Fibroblast of mammary gland (primary cell): ENCODE measurements around the gene NKPD1.

ENCODE experiments used
- DNase-seq: peaks from one replicate; pipeline ENCODE4 v3.0.0-alpha.2; 2010; ENCODE audit warnings: low read depth
- H3K4me3 ChIP-seq: 2 replicates; pipeline ENCODE4 v1.5.1; 2011; ENCODE audit warnings: low read depth, mild to moderate bottlenecking, low read length, moderate library complexity; ENCODE audit not compliant: control insufficient read depth
- TF ChIP-seq, protein P1 (sequence below): conservative IDR thresholded peaks from 2 replicates; pipeline ENCODE4 v1.5.1; 2011; ENCODE audit warnings: low read depth, low read length, inconsistent platforms; ENCODE audit not compliant: control insufficient read depth, insufficient read depth

Gene NKPD1

GRCh38 chr19:45149129-45149528 lies 11.7 kb downstream of the NKPD1 start:
- TF ChIP-seq, protein P1, sequence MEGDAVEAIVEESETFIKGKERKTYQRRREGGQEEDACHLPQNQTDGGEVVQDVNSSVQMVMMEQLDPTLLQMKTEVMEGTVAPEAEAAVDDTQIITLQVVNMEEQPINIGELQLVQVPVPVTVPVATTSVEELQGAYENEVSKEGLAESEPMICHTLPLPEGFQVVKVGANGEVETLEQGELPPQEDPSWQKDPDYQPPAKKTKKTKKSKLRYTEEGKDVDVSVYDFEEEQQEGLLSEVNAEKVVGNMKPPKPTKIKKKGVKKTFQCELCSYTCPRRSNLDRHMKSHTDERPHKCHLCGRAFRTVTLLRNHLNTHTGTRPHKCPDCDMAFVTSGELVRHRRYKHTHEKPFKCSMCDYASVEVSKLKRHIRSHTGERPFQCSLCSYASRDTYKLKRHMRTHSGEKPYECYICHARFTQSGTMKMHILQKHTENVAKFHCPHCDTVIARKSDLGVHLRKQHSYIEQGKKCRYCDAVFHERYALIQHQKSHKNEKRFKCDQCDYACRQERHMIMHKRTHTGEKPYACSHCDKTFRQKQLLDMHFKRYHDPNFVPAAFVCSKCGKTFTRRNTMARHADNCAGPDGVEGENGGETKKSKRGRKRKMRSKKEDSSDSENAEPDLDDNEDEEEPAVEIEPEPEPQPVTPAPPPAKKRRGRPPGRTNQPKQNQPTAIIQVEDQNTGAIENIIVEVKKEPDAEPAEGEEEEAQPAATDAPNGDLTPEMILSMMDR: no peak
- no peak for DNase-seq

DNA sequence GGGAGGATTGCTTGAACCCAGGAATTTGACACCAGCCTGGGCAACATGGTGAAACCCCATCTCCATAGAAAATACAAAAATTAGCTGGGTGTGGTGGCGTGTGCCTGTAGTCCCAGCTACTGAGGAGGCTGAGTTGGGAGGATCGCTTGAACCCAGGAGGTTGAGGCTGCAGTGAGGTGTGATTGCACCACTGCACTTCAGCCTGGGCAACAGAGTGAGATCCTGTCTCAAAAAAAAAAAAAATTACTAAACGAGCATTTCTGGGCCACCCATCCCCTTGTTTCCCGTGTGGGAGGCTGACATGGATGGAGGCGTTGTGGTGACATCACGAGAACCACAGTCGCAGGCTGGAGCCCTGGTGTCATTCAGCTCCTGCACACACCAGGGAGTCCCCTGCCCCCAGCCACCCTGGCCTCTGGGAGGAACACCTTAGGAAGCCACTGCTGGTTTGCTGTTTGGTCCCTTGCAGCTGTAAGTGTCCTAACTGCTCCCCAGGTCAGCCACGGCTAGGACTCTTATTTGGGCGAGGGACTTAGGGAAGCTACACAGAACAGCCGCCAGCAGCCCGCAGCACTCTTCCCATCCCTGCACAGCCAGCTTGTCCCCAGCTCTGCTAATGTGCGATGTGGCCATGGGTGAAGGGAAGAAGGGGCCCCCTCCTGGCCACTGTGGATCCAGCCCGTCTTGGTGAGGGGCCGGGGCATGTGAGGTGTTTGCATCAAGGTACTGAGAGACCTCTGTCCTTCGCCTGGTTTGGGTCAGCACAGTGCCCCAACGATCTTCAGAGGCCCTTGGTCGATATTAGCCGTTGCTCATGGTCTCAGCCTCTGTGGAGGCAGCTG lies 12.7 kb downstream of the NKPD1 start:
- DNase-seq: no peak
- TF ChIP-seq, protein P1: no peak
- no peak overlapping the region for H3K4me3 ChIP-seq

More at GRCh38 chr19:45149129-45149528, 11.7 kb downstream of the NKPD1 start:
- H3K4me3 ChIP-seq: no peak overlapping the region

DNA sequence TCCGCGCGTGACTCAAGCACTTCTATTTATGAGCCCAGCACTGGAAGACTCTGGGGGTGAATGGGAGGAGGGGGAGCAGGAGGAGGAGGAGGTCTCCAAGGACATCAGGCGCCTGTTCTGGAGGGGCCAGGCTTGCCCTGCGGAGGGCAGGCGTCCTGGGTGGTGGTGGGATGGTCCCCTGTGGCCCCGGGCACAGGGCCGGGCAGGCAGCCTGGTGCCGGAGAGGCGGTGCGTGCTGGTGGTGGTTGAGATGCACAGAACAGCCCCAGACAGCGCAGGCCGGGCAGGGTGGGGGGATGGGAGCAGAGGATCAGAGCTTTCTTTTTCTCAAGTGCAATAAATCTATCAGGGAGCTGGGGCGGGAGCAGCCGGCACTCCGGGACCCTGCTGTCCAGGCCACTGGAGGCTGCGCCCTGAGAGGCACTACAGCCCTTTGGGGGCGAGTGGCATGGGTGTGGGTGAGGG lies 14.0 kb downstream of the NKPD1 start:
- TF ChIP-seq, protein P1: no peak
- no peak for DNase-seq
- H3K4me3 ChIP-seq: no peak overlapping the region

GRCh38 chr19:45146251-45146650 lies 14.5 kb downstream of the NKPD1 start:
- TF ChIP-seq, protein P1: no peak
- no peak for DNase-seq
- H3K4me3 ChIP-seq: no peak overlapping the region

DNA sequence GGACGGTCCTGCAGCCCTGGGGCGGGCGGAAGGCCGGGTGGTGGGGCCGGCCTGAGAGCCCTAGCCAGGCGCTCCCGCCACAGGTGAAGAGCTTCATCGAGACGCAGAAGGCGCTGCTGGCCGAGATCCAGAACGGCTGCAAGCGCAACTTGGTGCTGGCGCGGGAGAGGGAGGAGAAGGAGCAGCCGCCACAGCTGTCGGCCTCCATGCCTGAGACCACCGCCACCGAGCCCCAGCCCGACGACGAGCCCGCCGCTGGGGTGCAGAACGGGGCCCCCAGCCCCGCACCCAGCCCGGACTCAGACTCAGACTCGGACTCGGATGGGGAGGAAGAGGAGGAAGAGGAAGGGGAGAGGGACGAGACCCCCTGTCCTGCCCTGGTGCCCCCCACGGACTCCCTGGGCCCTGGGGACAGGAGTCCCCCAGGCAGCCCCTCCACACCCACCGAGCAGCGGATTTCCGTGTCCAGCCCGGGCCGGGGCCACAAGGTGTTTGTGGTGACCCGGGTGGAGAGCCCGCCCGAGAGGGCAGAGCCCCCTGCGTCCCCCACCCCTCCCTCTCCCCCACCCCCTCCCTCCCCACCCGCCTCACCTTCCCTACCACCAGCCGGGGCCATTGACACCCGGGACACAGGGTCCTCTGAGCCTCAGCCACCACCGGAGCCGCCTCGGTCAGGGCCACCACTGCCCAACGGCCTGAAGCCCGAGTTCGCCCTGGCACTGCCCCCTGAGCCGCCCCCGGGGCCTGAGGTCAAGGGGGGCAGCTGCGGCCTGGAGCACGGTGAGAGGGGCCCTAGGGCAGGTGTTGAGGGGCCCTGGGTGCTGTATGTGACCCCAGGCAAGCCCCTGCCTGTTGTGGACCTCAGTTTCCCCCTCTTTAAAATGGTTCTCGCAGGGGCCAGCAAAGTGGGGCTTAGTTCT lies 15.3 kb downstream of the NKPD1 start:
- DNase-seq: no peak
- no peak overlapping the region for H3K4me3 ChIP-seq
- TF ChIP-seq, protein P1: no peak

DNA sequence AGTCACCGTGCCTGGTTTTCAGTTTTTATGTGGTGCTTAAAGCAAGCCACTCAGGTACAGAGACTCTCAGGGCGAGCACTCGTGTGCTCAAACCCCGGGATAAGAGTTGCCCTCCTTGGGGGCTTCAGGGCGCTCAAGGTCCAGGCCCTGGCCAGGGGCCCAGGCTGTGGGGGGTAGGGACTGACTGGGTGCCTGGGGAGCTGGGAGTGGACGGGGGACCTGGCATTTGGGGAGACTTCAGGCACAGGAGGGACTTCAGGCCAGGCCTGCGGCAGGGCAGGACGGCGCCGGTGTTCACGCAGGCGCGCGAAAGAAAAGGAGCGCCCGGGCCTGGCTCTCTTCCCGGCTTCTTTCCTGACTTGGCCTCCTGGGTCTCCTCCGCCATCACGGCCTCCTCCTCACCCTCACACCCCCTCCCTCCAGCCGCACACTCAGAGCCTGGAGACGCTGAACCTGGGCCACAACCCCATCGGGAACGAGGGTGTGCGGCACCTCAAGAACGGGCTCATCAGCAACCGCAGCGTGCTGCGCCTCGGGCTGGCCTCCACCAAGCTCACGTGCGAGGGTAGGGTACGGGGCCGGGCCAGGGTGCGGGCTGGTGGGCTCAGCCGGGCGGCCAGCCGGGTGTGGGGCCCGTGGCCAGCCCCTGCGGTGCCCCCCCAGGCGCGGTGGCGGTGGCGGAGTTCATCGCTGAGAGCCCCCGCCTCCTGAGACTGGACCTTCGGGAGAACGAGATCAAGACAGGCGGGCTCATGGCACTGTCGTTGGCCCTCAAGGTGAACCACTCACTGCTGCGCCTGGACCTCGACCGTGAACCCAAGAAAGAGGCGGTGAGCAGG lies 16.1 kb downstream of the NKPD1 start:
- TF ChIP-seq, protein P1: no peak

More for the DNA sequence above, 16.1 kb downstream of the NKPD1 start:
- DNase-seq: no peak
- H3K4me3 ChIP-seq: no peak overlapping the region
